ENCODE measurements around the gene CIRBP. TPM values are rescaled to one million over a fixed set of nuclear protein-coding genes. Genes with fewer than 3 reads are reported as not detected.
A peak's percentile ranks its signal among the peaks of the same experiment; 100 is the strongest.

CIRBP gene
- total RNA-seq, 4 donors from 2014 or later: 496 to 546 (median 545) TPM

GRCh38 chr19:1269478-1270212, 513 bp downstream of the CIRBP start:
- DNase-seq (ENCODE audit: low spot score in 2 of 2): peak; percentile 82 to 97
- intact Hi-C loops (cut with DNase I; ENCODE audit: low total_unique reads): loop anchor here (5.0 kb wide), 1 partner anchor 167 kb away; the partner anchor contains the start of gene GPX4
- H3K4me3 ChIP-seq (ENCODE audit: low read depth, poor library complexity, severe bottlenecking): peak overlapping the region; percentile 58
- TF ChIP-seq POLR2A (IDR thresholded peaks at IDR 0.05) (no peak), CTCF (IDR thresholded peaks at IDR 0.05) (no peak)
- 0% methylated on average over 40 to 53 of the region's 64 CpGs for WGBS, 2 donors

- no peak for TF ChIP-seq POLR2A (IDR thresholded peaks at IDR 0.05)
- no peak for TF ChIP-seq CTCF (IDR thresholded peaks at IDR 0.05)
- 20 to 22% methylated on average over 8 of the region's 8 CpGs for WGBS, 2 donors
- H3K4me3 ChIP-seq (ENCODE audit: low read depth, poor library complexity, severe bottlenecking): peak overlapping the region; percentile 58
- peak in 1 of 2 donors; percentile 55 for DNase-seq (ENCODE audit: low spot score in 2 of 2)
- intact Hi-C loops (cut with DNase I; ENCODE audit: low total_unique reads): no loop called here
Observed at GRCh38 chr19:1270213-1270853, 1.2 kb downstream of the CIRBP start.

GRCh38 chr19:1270854-1271527, 1.9 kb downstream of the CIRBP start:
- 42 to 44% methylated on average over 26 of the region's 26 CpGs for WGBS, 2 donors
- intact Hi-C loops (cut with DNase I; ENCODE audit: low total_unique reads): no loop called here
- H3K4me3 ChIP-seq (ENCODE audit: low read depth, poor library complexity, severe bottlenecking): no peak overlapping the region
- DNase-seq (ENCODE audit: low spot score in 2 of 2): peak in 1 of 2 donors; percentile 91
- TF ChIP-seq POLR2A (IDR thresholded peaks at IDR 0.05) (no peak), CTCF (IDR thresholded peaks at IDR 0.05) (no peak)

- peak in 1 of 2 donors; percentile 89 for DNase-seq (ENCODE audit: low spot score in 2 of 2)
- TF ChIP-seq CTCF (IDR thresholded peaks at IDR 0.05) (no peak), POLR2A (IDR thresholded peaks at IDR 0.05) (no peak)
- WGBS, 2 donors: 68 to 78% methylated on average over 34 to 37 of the region's 37 CpGs
- no peak overlapping the region for H3K4me3 ChIP-seq (ENCODE audit: low read depth, poor library complexity, severe bottlenecking)
- intact Hi-C loops (cut with DNase I; ENCODE audit: low total_unique reads): no loop called here
Observed at GRCh38 chr19:1271528-1272422, 2.6 kb downstream of the CIRBP start.
